Activated naive CD4-positive, alpha-beta T cell treated with anti-CD3 and anti-CD28 coated beads, Interleukin-2, amount 10 ng/mL, durations not matched to agents 7 days and 5 days (primary cell): ENCODE measurements around the gene RTN4IP1.
"Not testable (repeated sequence)": the region's sequence is repeated elsewhere in the genome, so short reads cannot be mapped to it uniquely, and the experiment has no call there.

Experiments used
- CTCF ChIA-PET: fragments of 350-600 bp; sonication (Branson Sonifier 250); formaldehyde crosslinking; loops from one replicate; lab custom pipeline; 2021; ENCODE audit warnings: antibody characterized with exemption; lab: Charles Lee
- DNase-seq: peaks from one replicate; pipeline ENCODE4 v3.0.0-alpha.2; 2020
- H3K27ac Mint-ChIP-seq: one replicate; pipeline ENCODE4 v1.8.0; 2021; ENCODE audit warnings: mild to moderate bottlenecking, moderate library complexity, mixed read lengths
- H3K27me3 Mint-ChIP-seq: one replicate; pipeline ENCODE4 v1.8.0; 2021; ENCODE audit warnings: mild to moderate bottlenecking, mixed read lengths
- H3K36me3 Mint-ChIP-seq: one replicate; pipeline ENCODE4 v1.8.0; 2021; ENCODE audit warnings: mixed read lengths
- H3K4me1 Mint-ChIP-seq: one replicate; pipeline ENCODE4 v1.8.0; 2021; ENCODE audit warnings: mixed read lengths
- H3K4me3 Mint-ChIP-seq: one replicate; pipeline ENCODE4 v1.8.0; 2021; ENCODE audit warnings: mild to moderate bottlenecking, moderate library complexity, mixed read lengths
- H3K9me3 Mint-ChIP-seq: one replicate; pipeline ENCODE4 v1.8.0; 2021; ENCODE audit warnings: mixed read lengths

Gene RTN4IP1

DNA sequence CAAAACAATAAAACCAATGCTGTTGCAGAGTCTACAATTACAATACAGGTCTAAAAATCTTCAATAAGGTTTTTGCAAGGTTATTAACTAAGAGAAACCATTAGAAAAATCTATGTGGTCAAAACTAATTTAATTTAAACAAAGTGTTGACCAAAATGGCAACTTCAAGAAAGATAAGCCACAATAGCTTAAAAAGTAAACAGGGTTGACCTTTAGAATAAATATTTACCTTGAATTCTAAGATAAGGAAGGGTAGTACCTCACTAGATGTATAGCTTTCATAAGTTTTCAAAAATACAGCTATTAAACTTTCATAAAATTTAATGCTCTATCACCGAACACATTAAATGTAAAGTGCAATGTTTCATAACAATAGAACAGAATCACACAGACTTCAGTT, 11.4 kb downstream of the RTN4IP1 start:
- Mint-ChIP-seq H3K9me3 (peaks cover 3% of the 10 kb centered on the region), H3K27me3 (no peaks in the 10 kb centered on the region), H3K27ac (no peak overlapping the region), H3K36me3 (peaks cover 12% of the 10 kb centered on the region), H3K4me1 (peaks cover 15% of the 10 kb centered on the region), H3K4me3 (no peak overlapping the region)
- no peak for DNase-seq
- CTCF ChIA-PET, result interaction anchor here (0.8 to 1.3 kb wide), 3 partner anchors 8 to 362 kb away, joined by 3 read pairs; no protein-coding TSS in a partner anchor

DNA sequence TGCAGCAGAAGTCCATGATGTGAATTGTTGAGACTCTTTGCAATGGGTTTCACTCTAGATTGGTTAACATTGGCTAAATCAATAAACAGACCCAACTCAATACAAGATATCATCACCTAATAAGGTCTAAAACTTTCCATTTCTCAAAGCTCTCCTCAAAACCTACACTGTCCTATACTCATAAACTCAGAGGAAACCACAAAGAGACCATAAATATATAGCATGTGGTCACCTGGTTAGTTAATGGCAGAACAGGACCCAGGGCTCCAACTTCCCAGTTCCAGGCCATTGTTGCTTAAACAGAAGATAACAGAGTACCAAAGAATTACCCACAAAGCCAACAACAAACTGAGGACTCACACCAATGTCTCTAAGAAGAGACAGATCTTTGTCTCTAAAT, 12.0 kb downstream of the RTN4IP1 start:
- CTCF ChIA-PET, result interaction anchor here (1.3 kb wide), 1 partner anchor 9 kb away, joined by 3 read pairs; no protein-coding TSS in a partner anchor
- DNase-seq, result no peak
- no peaks in the 10 kb centered on the region for H3K27me3 Mint-ChIP-seq
- H3K4me3 Mint-ChIP-seq, result no peak overlapping the region
- no peak overlapping the region for H3K27ac Mint-ChIP-seq
- peaks cover 6% of the 10 kb centered on the region for H3K36me3 Mint-ChIP-seq
- peaks cover 19% of the 10 kb centered on the region for H3K4me1 Mint-ChIP-seq
- peaks cover 1% of the 10 kb centered on the region for H3K9me3 Mint-ChIP-seq

DNA sequence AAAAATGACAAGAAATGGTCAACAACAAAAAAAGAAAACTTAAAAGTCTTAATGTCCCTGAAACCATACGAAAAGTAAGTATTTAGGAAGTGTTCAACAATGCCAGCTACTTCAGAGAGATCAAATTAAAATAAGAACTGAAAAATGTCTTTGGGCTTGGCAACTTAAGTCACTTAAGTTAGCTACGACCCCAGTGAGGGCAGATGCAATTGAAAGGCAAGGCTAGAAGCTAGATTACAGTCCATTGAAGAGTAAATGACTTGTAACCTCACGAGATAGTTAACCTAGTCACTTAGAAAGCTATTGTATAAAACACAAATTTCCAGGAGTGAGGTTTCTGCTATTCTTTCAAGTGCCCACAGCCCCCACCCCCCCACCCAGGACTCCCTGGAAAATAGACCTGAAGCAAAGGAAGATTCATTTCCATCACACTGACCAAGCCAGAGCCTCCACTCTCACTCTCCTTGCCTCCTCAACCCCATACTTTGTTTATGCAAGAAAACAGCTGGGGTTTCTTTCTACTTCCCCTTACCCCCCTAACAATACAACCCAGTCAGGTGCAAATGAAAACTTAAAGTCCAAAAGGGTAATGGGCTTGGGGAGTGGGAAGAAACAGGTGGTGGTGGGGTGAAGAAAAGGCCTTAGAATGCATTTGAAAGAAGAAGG, 14.6 kb downstream of the RTN4IP1 start:
- H3K36me3 Mint-ChIP-seq, result peaks cover 3% of the 10 kb centered on the region
- no peaks in the 10 kb centered on the region for H3K27me3 Mint-ChIP-seq
- H3K4me1 Mint-ChIP-seq, result peaks cover 19% of the 10 kb centered on the region
- DNase-seq, result no peak
- no peak overlapping the region for H3K4me3 Mint-ChIP-seq
- CTCF ChIA-PET, result no interaction called here
- H3K27ac Mint-ChIP-seq, result no peak overlapping the region
- H3K9me3 Mint-ChIP-seq, result no peaks in the 10 kb centered on the region

DNA sequence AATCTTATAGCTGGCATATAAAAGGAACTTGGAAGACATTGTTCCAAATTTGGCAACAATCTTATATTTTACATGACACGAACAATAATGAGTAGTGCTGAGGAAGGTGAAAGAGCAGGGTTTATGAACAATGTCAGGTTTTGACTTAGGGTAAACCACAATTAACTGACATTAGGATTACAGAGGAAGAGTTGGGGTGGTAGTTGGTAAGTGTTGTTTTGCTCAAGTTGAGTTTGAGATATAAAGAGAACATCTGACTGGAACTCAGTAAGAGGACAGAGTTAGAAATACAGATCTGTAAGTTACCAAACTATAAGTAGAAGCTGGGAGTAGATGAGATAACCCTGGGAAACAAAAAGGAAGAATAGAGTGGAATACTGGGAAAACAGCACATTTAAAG, 15.1 kb downstream of the RTN4IP1 start:
- Mint-ChIP-seq H3K27me3 (no peaks in the 10 kb centered on the region), H3K4me3 (no peak overlapping the region), H3K27ac (no peak overlapping the region), H3K9me3 (no peaks in the 10 kb centered on the region), H3K36me3 (peaks cover 3% of the 10 kb centered on the region), H3K4me1 (peaks cover 19% of the 10 kb centered on the region)
- no peak for DNase-seq
- CTCF ChIA-PET, result no interaction called here

DNA sequence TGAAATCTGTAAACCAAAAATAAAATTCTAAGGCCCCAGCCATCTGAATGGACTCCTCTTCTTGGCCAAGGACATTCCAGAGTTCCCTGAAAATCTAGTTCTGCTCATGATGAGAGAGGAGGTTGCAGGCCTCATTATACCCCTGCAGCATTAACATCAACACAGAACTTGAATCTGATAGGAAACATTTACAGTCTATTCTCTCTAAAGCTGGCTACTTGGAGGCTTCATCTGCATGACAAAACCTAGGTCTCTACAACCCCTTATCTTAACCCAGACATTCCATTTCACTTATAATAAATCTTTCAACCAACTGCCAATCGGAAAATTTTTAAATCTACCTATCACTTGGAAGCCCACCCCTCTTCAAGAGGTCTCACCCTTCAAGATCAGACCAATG, 15.7 kb downstream of the RTN4IP1 start:
- DNase-seq, result no peak
- H3K4me1 Mint-ChIP-seq, result peaks cover 19% of the 10 kb centered on the region
- H3K4me3 Mint-ChIP-seq, result no peak overlapping the region
- H3K9me3 Mint-ChIP-seq, result no peaks in the 10 kb centered on the region
- H3K36me3 Mint-ChIP-seq, result peaks cover 3% of the 10 kb centered on the region
- CTCF ChIA-PET, result interaction anchor here (1.2 kb wide), 1 partner anchor 366 kb away, joined by 3 read pairs; no protein-coding TSS in a partner anchor
- H3K27ac Mint-ChIP-seq, result no peak overlapping the region
- H3K27me3 Mint-ChIP-seq, result no peaks in the 10 kb centered on the region

DNA sequence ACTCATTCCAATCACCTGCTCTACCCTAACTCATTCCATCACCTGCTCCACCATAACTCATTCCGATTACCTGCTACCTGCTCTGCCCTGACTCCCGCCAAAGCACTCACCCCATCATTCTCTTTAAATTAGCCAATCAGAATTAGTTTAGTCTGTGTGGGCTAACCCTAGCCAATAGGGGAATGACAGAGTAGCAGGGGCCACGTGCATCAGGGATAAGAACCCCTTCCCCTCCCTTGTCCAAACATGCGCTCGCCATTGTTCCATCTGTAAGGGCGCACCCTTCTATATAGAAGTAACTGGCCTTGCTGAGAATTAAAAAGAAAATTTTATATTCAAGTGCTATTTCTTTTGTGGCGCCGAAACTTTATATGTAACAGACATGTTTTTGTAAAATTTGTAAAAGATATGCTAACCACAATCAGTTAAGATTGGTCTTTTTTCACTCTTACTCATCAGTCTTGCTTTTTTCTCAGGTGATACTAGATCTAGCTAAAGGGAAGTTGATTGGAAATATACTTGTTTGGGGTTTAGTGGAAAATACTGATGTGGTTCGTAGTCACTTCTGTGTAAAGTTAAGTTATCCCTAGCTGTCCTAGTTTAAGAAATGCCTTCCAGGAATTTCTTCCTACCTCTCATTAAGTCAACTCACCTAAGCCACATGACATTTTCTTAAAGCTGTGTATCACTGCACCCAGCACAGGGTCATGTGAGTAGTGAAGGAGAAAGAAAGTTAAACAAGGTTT, 16.5 kb downstream of the RTN4IP1 start:
- no peak for DNase-seq
- H3K27me3 Mint-ChIP-seq, result no peaks in the 10 kb centered on the region
- no peaks in the 10 kb centered on the region for H3K9me3 Mint-ChIP-seq
- no peak overlapping the region for H3K4me3 Mint-ChIP-seq
- no peak overlapping the region for H3K27ac Mint-ChIP-seq
- no peaks in the 10 kb centered on the region for H3K36me3 Mint-ChIP-seq
- peaks cover 21% of the 10 kb centered on the region for H3K4me1 Mint-ChIP-seq
- CTCF ChIA-PET, result interaction anchor here (1.2 kb wide), 1 partner anchor 367 kb away, joined by 3 read pairs; no protein-coding TSS in a partner anchor

DNA sequence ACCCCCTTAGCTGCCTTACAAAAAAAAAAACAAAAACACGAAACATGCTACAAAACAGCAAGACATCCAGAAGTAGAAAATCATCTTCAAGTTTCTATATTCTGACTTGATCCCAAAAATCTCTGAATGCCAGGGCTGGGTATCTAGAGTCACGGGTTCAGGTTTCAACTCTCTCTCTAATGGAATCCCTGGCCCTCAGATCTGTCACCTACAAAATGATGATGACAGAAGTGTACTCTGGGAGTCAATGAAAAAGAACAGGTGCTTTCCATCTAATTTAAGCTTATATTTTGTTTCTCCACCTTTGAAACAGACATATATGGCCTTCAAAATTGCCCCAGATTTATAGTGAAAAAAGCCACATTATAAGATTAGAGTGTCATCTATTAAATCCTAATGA, 18.3 kb downstream of the RTN4IP1 start:
- peaks cover 21% of the 10 kb centered on the region for H3K4me1 Mint-ChIP-seq
- H3K27ac Mint-ChIP-seq, result no peak overlapping the region
- H3K36me3 Mint-ChIP-seq, result no peaks in the 10 kb centered on the region
- H3K27me3 Mint-ChIP-seq, result no peaks in the 10 kb centered on the region
- no peaks in the 10 kb centered on the region for H3K9me3 Mint-ChIP-seq
- CTCF ChIA-PET, result interaction anchor here (0.8 to 1.6 kb wide), 4 partner anchors 8 to 503 kb away, joined by 3 to 4 read pairs (median 4); no protein-coding TSS in a partner anchor
- no peak overlapping the region for H3K4me3 Mint-ChIP-seq
- no peak for DNase-seq

DNA sequence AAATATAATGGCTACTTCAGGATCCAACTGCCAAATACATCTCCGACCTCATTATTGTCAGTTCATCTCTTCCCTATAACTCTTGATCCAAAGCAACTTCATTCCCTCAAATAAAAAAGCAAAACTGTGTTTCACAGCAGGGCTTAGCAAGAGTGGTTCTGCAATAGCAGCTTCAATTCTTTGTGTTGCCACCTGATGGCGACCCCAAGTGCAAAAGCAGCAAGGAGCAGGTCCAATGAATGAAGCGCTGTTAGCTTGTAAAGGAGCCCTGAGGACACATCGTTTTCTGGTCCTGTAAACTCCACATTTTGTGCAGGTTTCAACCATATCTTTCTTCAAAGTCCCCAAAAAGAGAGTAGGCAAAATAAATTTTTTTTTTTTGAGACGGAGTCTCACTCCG, 19.6 kb downstream of the RTN4IP1 start:
- Mint-ChIP-seq H3K9me3 (peaks cover 2% of the 10 kb centered on the region), H3K27ac (no peak overlapping the region), H3K4me1 (peaks cover 21% of the 10 kb centered on the region), H3K36me3 (no peaks in the 10 kb centered on the region), H3K4me3 (no peak overlapping the region), H3K27me3 (no peaks in the 10 kb centered on the region)
- peak; percentile 42 for DNase-seq
- CTCF ChIA-PET, result interaction anchor here (0.8 to 2.9 kb wide), 9 partner anchors 9 to 388 kb away, joined by 3 to 18 read pairs (median 3); no protein-coding TSS in a partner anchor

DNA sequence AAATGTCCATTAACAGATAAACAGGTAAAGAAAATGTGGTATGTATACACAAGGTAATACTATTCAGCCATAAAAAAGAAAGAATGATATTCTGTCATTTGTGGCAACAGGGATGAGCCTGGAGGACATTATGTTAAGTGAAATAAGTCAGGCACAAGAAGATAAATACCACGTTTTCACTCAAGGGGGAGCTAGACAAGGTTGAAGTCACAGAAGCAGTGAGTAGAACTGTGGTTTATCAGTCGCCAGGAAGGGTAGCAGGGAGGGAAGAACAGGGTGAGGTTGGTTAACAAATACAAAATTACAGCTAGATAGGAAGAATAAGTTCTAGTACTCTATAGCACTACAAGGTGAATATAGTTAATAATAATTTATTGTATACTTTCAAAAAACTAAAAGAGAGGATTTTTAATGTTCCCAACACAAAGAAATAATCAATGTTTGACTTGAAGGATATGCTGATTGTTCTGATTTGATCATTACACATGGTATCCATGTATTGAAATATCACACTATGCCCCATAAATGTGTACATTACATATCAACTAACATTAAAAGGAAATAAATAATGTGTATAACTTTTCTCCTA, 21.1 kb downstream of the RTN4IP1 start:
- CTCF ChIA-PET, result interaction anchor here (0.7 to 2.9 kb wide), 17 partner anchors 8 to 506 kb away, joined by 3 to 18 read pairs (median 3); no protein-coding TSS in a partner anchor
- no peak overlapping the region for H3K27ac Mint-ChIP-seq
- no peak overlapping the region for H3K4me3 Mint-ChIP-seq
- DNase-seq, result peak; percentile 35
- no peaks in the 10 kb centered on the region for H3K27me3 Mint-ChIP-seq
- no peaks in the 10 kb centered on the region for H3K36me3 Mint-ChIP-seq
- H3K9me3 Mint-ChIP-seq, result peaks cover 2% of the 10 kb centered on the region
- peaks cover 10% of the 10 kb centered on the region for H3K4me1 Mint-ChIP-seq

DNA sequence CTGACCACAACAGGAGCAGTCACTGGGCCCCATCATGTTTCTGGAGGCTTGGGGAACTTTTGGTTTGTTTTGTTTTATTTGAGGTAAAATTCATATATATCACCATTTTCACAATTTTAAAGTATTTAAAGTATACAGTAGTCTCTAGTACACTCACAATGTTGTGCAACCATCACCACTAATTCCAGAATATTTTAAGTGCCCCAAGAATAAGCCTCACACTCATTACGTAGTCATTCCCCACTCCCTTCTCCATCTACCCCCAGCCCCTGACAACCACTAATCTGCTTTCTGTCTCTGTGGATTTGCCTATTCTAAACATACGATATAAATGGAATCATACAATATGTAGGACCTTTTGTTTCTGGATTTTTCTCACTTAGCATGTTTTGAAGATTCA, 29.0 kb downstream of the RTN4IP1 start:
- no peak for DNase-seq
- H3K4me1 Mint-ChIP-seq, result no peaks in the 10 kb centered on the region
- H3K27ac Mint-ChIP-seq, result no peak overlapping the region
- H3K36me3 Mint-ChIP-seq, result peaks cover 13% of the 10 kb centered on the region
- no peak overlapping the region for H3K4me3 Mint-ChIP-seq
- CTCF ChIA-PET, result no interaction called here
- H3K9me3 Mint-ChIP-seq, result no peaks in the 10 kb centered on the region
- no peaks in the 10 kb centered on the region for H3K27me3 Mint-ChIP-seq

DNA sequence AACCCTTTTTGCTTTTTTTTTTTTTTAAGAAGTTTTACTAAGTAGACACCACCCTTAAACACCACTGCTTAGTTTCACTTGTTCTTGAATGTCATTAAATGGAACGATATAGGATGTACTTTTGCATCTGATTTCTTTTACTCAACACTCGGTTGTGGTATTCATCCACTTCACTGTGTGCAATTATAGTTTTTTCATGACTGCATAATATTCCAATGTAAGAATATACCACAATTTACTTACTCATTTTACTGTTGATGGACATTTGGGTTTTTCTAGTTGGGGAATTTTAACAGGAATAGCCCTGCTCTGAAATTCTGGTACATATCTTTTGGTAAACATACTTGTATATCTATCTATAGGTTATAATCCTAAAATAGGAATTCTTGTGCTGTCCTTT, 29.9 kb downstream of the RTN4IP1 start:
- no peak for DNase-seq
- Mint-ChIP-seq H3K9me3 (no peaks in the 10 kb centered on the region), H3K27ac (no peak overlapping the region), H3K4me1 (no peaks in the 10 kb centered on the region), H3K36me3 (peaks cover 13% of the 10 kb centered on the region), H3K27me3 (no peaks in the 10 kb centered on the region), H3K4me3 (no peak overlapping the region)
- CTCF ChIA-PET, result no interaction called here

DNA sequence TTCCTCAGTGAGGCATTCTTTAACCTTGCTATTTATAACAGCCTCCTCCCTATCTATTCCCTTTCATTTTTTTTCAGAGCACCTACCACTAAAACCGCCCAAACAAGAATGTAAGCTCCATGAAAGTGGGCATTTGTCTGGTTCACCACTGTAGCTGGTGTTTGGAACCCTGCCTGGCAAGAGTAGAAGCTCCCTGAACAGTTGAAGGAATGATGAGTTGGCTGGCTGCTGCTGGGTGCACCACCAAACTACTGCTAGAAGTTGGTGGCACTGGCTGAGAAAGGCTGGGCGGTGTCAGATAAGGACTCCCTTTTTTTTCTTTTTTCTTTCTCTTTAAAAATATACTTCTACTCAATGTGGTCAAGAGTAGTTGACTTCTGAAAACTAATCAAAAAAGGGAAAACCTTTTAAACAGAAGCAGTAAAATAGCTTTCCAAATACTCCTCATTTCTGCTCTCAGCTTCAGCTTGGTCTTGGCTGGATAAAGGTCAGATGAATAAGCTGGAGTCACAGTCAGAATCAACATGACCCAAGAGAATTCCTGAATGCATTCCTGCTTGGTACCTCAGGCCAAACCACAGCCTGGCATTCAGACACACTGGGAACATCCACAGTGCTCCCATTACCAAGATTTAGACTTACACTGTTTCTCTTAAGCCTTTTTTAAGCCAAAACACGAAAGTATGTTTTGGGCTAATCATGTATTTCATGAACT, 38.0 kb downstream of the RTN4IP1 start:
- no peaks in the 10 kb centered on the region for H3K4me1 Mint-ChIP-seq
- no peak overlapping the region for H3K27ac Mint-ChIP-seq
- H3K27me3 Mint-ChIP-seq, result no peaks in the 10 kb centered on the region
- peaks cover 4% of the 10 kb centered on the region for H3K36me3 Mint-ChIP-seq
- H3K4me3 Mint-ChIP-seq, result no peak overlapping the region
- no peaks in the 10 kb centered on the region for H3K9me3 Mint-ChIP-seq
- CTCF ChIA-PET, result interaction anchor here (1.2 kb wide), 1 partner anchor 252 kb away, joined by 3 read pairs; no protein-coding TSS in a partner anchor
- DNase-seq, result no peak

DNA sequence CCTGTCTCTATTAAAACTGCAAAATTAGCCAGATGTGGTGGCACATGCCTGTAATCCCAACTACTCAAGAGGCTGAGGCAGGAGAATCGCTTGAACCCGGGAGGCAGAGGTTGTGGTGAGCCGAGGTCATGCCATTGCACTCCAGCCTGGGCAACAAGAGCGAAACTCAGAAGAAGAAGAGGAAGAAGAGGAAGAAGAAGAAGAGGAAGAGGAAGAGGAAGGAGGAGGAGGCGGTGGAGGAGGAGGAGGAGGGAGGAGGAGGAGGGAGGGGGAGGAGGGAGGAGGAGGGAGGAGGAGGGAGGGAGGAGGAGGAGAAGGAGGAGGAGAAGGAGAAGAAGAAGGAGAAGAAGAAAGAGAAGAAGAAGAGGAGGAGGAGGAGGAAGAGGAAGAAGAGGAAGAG, 40.4 kb downstream of the RTN4IP1 start:
- H3K36me3 Mint-ChIP-seq, H3K27me3 Mint-ChIP-seq, H3K4me3 Mint-ChIP-seq, H3K9me3 Mint-ChIP-seq, H3K4me1 Mint-ChIP-seq, DNase-seq: not testable (repeated sequence)
- CTCF ChIA-PET, result interaction anchor here (0.7 kb wide), 1 partner anchor 10 kb away, joined by 3 read pairs; no protein-coding TSS in a partner anchor
- peak overlapping the region; percentile 26 for H3K27ac Mint-ChIP-seq
